Gastrocnemius medialis (tissue), 4 donors: Measurements from ENCODE around the gene DGKH. TPM values are rescaled to one million over a fixed set of nuclear protein-coding genes. Genes with fewer than 3 reads are reported as not detected.

Source experiments
- ATAC-seq, 2 donors: fragments of 150-250 bp; one replicate each; pipeline ENCODE4 v1.9.1; 2016
- DNase-seq, 2 donors: peaks; one replicate each; pipeline ENCODE4 v3.0.0-alpha.2; 2019
- H3K27ac ChIP-seq, 4 donors: fragments of 200-600 bp; sonication (generic); 1 replicate in 1 of 4; 2 replicates in 3 of 4; pipeline ENCODE4 v1.5.1; 2016 to 2018; ENCODE audit warnings: mild to moderate bottlenecking in 2 of 4, moderate library complexity in 1 of 4
- H3K27me3 ChIP-seq, 3 donors: fragments of 200-600 bp; sonication (generic) in 2 of 3; 1 replicate in 1 of 3; 2 replicates in 2 of 3; pipeline versions ENCODE4 v1.5.1 to v1.6.0; 2016 to 2019; ENCODE audit warnings: mild to moderate bottlenecking in 1 of 3, moderate library complexity in 1 of 3
- H3K36me3 ChIP-seq, 2 donors: fragments of 200-600 bp; sonication (generic) in 1 of 2; one replicate each; pipeline ENCODE4 v1.5.1; 2017 to 2018
- H3K4me1 ChIP-seq, 2 donors: fragments of 200-600 bp; sonication (generic) in 1 of 2; one replicate each; pipeline ENCODE4 v1.5.1; 2016 to 2017; ENCODE audit warnings: mild to moderate bottlenecking in 2 of 2
- H3K4me3 ChIP-seq, 4 donors: fragments of 200-600 bp; sonication (generic) in 3 of 4; 1 replicate in 1 of 4; 2 replicates in 3 of 4; pipeline ENCODE4 v1.5.1; 2016 to 2019; ENCODE audit warnings: mild to moderate bottlenecking in 2 of 4
- H3K9me3 ChIP-seq, 3 donors: fragments of 200-600 bp; sonication (generic) in 2 of 3; 1 replicate in 1 of 3; 2 replicates in 2 of 3; pipeline ENCODE4 v1.5.1; 2016 to 2019
- POLR2A ChIP-seq, 2 donors: fragments of 450-650 bp; IDR thresholded peaks; one replicate each; pipeline ENCODE4 v1.6.1; 2017; ENCODE audit warnings: antibody characterized with exemption in 2 of 2, mild to moderate bottlenecking in 2 of 2, moderate library complexity in 2 of 2
- in situ Hi-C, 4 donors: fragments of 200-750 bp; cut with MboI; loops; one replicate each; pipeline versions ENCODE4 v1.15.0 to v1.8.0; 2017; ENCODE audit warnings: low sequenced_read_pairs in 4 of 4
- intact Hi-C: fragments of 100-400 bp; cut with DNase I; formaldehyde crosslinking; loops from one replicate; pipeline ENCODE4 v1.15.1; 2023; ENCODE audit warnings: low total_unique reads
- total RNA-seq, 4 donors: library from RNA; depleted of rRNA; stranded (reverse); fragments of >200 nt; gene quantifications; one replicate each; pipeline versions ENCODE4 v1.1.0 to v1.2.3, GENCODE V29; 2016
- TF ChIP-seq, protein P1 (sequence below), 5 experiments: fragments of 450-650 bp in 3 of 5; fragments of 200-600 bp in 2 of 5; sonication (generic) in 2 of 5; IDR thresholded peaks in 4 of 5; conservative IDR thresholded peaks in 1 of 5; 1 replicate in 4 of 5; 2 replicates in 1 of 5; pipeline ENCODE4 v1.5.1; 2016 to 2019; ENCODE audit warnings: antibody characterized with exemption in 5 of 5, mild to moderate bottlenecking in 3 of 5, moderate library complexity in 3 of 5

The DGKH gene
- total RNA-seq, 4 donors from 2014 or later, result 2.2 to 3.7 (median 3.0) TPM

DNA sequence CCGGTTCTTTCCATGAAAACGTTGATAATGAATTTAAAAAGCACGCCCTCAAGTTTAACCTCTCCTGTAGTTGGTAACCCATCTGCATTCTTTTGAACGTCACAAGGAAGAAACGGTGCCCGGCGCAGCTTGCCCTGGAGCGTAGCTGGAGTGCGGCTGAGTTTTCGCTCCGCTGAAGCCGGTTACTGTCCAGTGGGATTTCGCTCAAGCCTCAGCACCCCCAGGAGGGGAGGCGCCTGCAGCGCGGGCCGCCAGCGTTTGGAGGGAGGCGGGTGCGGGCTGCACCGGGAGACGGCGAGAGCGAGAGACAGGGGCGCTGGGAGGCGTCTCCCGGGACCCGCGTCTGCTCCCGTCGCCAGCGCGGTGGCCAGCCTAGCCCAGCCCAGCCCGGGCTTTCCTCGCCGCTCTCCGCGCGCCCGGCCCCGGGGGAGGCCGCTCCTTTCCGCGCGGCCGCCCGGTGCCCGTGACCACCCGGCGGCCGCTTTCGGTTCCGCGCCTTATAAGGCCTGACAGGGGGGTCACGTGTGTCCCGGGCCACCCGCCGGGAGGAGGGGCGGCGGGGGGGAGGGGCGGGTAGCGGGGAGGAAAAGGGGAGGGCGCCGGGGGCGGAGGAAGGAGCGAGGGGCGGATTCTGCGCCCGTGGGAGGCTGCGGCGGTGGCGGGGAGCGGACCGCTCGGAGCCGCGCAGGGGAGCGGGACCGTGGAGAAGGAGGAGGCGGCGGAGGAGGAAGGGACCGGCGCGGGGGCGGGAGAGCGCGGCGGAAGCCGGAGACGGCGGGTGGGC, 8.3 kb upstream of the DGKH start:
- no peaks in the 10 kb centered on the region for H3K9me3 ChIP-seq
- peak overlapping the region; percentile 88 to 98 (median 92) for H3K27ac ChIP-seq
- peak; percentile 84 to 86 for ATAC-seq
- H3K36me3 ChIP-seq, result no peaks in the 10 kb centered on the region
- in situ Hi-C loops (loop anchor here in 1 of 4 donors (10.0 kb wide), 1 partner anchor 375 kb away; no protein-coding TSS in a partner anchor), intact Hi-C loops (loop anchor here (1.0 to 10.0 kb wide), 5 partner anchors 8 to 975 kb away; partner anchors contain the start of genes DGKH, NAA16 and WBP4)
- H3K27me3 ChIP-seq, result no peaks in the 10 kb centered on the region
- H3K4me3 ChIP-seq, result peak overlapping the region; percentile 72 to 95 (median 80)
- peaks cover 0 to 10% of the 10 kb centered on the region in 2 donors for H3K4me1 ChIP-seq
- peak; percentile 90 to 96 for TF ChIP-seq POLR2A (IDR thresholded peaks at IDR 0.05)
- TF ChIP-seq, protein P1, sequence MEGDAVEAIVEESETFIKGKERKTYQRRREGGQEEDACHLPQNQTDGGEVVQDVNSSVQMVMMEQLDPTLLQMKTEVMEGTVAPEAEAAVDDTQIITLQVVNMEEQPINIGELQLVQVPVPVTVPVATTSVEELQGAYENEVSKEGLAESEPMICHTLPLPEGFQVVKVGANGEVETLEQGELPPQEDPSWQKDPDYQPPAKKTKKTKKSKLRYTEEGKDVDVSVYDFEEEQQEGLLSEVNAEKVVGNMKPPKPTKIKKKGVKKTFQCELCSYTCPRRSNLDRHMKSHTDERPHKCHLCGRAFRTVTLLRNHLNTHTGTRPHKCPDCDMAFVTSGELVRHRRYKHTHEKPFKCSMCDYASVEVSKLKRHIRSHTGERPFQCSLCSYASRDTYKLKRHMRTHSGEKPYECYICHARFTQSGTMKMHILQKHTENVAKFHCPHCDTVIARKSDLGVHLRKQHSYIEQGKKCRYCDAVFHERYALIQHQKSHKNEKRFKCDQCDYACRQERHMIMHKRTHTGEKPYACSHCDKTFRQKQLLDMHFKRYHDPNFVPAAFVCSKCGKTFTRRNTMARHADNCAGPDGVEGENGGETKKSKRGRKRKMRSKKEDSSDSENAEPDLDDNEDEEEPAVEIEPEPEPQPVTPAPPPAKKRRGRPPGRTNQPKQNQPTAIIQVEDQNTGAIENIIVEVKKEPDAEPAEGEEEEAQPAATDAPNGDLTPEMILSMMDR (IDR thresholded peaks at IDR 0.05 in 4 of 5, conservative IDR thresholded peaks at IDR 0.05 in 1 of 5), result peak in 1 of 5 experiments; percentile 18
- peak; percentile 89 for DNase-seq

DNA sequence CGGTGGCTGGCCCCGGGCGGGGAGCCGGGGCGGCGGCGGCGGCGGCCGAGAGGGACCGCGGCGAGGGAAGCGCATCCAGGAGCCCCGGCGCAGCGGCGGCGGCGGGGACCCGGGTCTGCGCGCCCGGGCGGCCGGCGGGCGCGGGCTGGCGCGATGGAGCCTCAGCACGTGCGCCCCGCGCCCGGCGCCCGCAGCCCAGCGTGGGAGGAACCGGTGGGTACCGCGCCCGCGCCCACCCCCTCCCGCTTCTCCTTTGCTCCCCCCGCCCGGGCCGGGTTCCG, 7.8 kb upstream of the DGKH start:
- no peak for TF ChIP-seq POLR2A (IDR thresholded peaks at IDR 0.05)
- TF ChIP-seq, protein P1 (IDR thresholded peaks at IDR 0.05 in 4 of 5, conservative IDR thresholded peaks at IDR 0.05 in 1 of 5), result no peak
- Histone ChIP-seq H3K36me3 (no peaks in the 10 kb centered on the region), H3K4me3 (peak overlapping the region; percentile 72 to 95 (median 80)), H3K4me1 (peaks cover 0 to 10% of the 10 kb centered on the region in 2 donors), H3K27me3 (no peaks in the 10 kb centered on the region), H3K9me3 (no peaks in the 10 kb centered on the region), H3K27ac (peak overlapping the region; percentile 88 to 98 (median 92))
- ATAC-seq (no peak), DNase-seq (no peak)
- intact Hi-C loops, result loop anchor here (1.0 to 10.0 kb wide), 6 partner anchors 8 to 976 kb away; partner anchors contain the start of genes DGKH, NAA16 and WBP4
- in situ Hi-C loops, result loop anchor here in 1 of 4 donors (10.0 kb wide), 1 partner anchor 376 kb away; no protein-coding TSS in a partner anchor

DNA sequence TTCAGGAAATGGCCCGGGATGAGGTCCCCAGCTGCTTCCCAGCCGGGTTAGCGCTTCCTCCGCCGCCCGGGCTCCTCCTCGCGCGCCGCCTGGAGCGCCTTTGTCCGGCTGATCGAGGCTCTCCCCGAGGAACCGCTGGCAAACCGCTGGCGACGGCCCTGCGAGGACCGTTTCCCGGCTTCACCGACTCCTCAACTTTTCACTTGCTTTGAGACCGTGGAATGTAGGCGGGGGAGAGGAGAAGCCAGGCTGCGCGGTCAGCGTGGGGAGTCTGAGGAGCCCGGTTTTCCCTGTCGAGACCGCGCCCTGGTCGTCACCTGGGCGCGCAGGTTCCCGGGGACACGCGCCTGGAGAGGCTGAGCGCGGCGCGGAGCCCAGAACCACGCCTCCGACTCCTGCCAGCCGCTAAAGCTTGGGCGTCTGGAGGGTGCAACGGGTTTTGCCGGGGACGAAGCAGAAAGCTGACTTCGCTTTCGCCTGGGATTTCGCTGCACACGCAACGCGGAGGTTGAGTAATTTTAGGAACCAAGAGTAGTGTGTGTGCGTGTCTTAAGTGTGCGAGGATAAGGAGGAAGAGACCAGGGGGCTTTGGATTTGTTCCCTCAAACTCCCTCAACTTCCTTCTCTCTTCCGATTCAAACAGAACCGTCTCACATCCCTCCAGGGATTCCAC, 7.3 kb upstream of the DGKH start:
- H3K36me3 ChIP-seq, result no peaks in the 10 kb centered on the region
- ATAC-seq (peak; percentile 39 to 43), DNase-seq (peak; percentile 15 to 22)
- peak overlapping the region; percentile 72 to 95 (median 73) for H3K4me3 ChIP-seq
- H3K27me3 ChIP-seq, result no peaks in the 10 kb centered on the region
- peaks cover 0 to 10% of the 10 kb centered on the region in 2 donors for H3K4me1 ChIP-seq
- peak overlapping the region; percentile 75 to 98 (median 84) for H3K27ac ChIP-seq
- H3K9me3 ChIP-seq, result no peaks in the 10 kb centered on the region
- TF ChIP-seq, protein P1 (IDR thresholded peaks at IDR 0.05 in 4 of 5, conservative IDR thresholded peaks at IDR 0.05 in 1 of 5), result no peak
- no peak for TF ChIP-seq POLR2A (IDR thresholded peaks at IDR 0.05)
- intact Hi-C loops (loop anchor here (1.0 to 10.0 kb wide), 5 partner anchors 81 to 976 kb away; partner anchors contain the start of genes NAA16 and WBP4), in situ Hi-C loops (loop anchor here in 1 of 4 donors (10.0 kb wide), 1 partner anchor 376 kb away; no protein-coding TSS in a partner anchor)

DNA sequence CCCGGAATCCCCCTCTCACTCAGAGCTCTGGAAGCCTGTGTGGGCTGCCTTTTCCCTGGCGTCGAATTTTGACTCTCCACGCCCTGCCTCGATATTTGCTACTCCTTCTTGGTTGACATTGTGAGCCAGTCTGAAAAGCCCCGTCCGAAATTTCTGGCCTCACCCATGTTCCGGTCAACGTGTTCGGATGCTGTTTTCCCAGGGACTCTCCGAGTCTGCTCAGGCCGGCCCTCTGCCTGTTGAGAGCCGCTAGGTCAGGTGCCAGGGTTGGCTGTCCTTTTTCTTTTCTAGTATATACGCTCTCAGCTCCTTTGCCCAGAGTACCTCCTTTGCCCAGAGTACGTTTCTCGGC, 6.8 kb upstream of the DGKH start:
- DNase-seq (peak; percentile 50 to 58), ATAC-seq (peak; percentile 28 to 55)
- in situ Hi-C loops (loop anchor here in 1 of 4 donors (10.0 kb wide), 1 partner anchor 377 kb away; no protein-coding TSS in a partner anchor), intact Hi-C loops (loop anchor here (1.0 to 10.0 kb wide), 5 partner anchors 81 to 977 kb away; partner anchors contain the start of genes NAA16 and WBP4)
- peaks cover 0 to 10% of the 10 kb centered on the region in 2 donors for H3K4me1 ChIP-seq
- H3K27me3 ChIP-seq, result no peaks in the 10 kb centered on the region
- peak overlapping the region; percentile 75 to 98 (median 84) for H3K27ac ChIP-seq
- TF ChIP-seq POLR2A (IDR thresholded peaks at IDR 0.05), result no peak
- TF ChIP-seq, protein P1 (IDR thresholded peaks at IDR 0.05 in 4 of 5, conservative IDR thresholded peaks at IDR 0.05 in 1 of 5), result peak; percentile 11 to 57 (median 42)
- H3K9me3 ChIP-seq, result no peaks in the 10 kb centered on the region
- no peaks in the 10 kb centered on the region for H3K36me3 ChIP-seq
- H3K4me3 ChIP-seq, result peak overlapping the region; percentile 72 to 95 (median 73)
